Fibroblast of pulmonary artery (primary cell): Measurements from ENCODE around the gene SLC25A34.

Source experiments
- DNase-seq: peaks from one replicate; pipeline ENCODE4 v3.0.0-alpha.2; 2010; ENCODE audit warnings: low read depth
- H3K4me3 ChIP-seq: replicated peaks from 2 replicates; pipeline ENCODE4 v1.5.1; 2011; ENCODE audit warnings: low read depth, mild to moderate bottlenecking, control low read depth, low read length, moderate library complexity
- TF ChIP-seq, protein P1 (sequence below): IDR thresholded peaks from 2 replicates; pipeline ENCODE4 v1.5.1; 2011; ENCODE audit warnings: mild to moderate bottlenecking, control low read depth, low read length, inconsistent platforms; ENCODE audit errors: missing control alignments

Gene SLC25A34

DNA sequence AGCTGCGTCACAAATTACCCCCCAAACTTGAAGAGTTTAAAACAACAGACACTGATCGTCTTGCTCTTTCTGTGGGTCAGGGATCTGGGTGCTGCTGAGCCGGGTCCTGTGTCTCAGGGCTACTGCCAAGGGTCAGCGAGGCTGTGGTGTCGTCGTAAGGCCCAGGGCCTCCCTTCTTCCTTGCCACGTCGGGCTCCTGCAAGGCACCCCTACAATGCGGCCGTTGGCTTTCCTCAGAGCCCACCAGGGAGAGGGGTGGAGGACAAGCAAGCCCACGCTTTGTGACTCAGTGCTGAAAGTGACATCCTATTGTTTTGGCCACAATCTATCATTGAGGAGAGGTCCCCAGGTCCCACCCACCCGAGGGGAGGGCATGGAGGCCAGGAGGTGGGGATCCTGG is 14.9 kb downstream of the SLC25A34 start:
- TF ChIP-seq, protein P1, sequence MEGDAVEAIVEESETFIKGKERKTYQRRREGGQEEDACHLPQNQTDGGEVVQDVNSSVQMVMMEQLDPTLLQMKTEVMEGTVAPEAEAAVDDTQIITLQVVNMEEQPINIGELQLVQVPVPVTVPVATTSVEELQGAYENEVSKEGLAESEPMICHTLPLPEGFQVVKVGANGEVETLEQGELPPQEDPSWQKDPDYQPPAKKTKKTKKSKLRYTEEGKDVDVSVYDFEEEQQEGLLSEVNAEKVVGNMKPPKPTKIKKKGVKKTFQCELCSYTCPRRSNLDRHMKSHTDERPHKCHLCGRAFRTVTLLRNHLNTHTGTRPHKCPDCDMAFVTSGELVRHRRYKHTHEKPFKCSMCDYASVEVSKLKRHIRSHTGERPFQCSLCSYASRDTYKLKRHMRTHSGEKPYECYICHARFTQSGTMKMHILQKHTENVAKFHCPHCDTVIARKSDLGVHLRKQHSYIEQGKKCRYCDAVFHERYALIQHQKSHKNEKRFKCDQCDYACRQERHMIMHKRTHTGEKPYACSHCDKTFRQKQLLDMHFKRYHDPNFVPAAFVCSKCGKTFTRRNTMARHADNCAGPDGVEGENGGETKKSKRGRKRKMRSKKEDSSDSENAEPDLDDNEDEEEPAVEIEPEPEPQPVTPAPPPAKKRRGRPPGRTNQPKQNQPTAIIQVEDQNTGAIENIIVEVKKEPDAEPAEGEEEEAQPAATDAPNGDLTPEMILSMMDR, result no peak
- DNase-seq, result no peak
- no peak overlapping the region for H3K4me3 ChIP-seq

DNA sequence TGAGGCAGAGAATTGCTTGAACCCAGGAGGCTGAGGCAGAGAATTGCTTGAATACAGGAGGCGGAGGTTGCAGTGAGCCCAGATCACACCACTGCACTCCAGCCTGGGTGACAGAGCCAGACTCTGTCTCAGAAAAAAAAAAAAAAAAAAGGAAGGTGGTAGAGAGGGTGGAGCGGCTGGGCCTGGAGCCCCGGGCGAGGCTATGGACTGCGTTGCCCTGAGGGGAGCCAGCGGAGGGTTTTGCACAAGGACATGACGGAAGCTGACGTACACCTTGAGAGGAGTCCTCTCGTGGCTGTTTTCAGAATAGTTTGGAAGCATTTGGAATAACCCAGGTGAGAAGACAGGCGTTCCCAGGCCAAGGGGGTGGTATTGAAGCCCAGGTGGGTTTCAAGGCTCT is 15.7 kb downstream of the SLC25A34 start:
- DNase-seq, result no peak
- TF ChIP-seq, protein P1, result no peak
- no peak overlapping the region for H3K4me3 ChIP-seq

DNA sequence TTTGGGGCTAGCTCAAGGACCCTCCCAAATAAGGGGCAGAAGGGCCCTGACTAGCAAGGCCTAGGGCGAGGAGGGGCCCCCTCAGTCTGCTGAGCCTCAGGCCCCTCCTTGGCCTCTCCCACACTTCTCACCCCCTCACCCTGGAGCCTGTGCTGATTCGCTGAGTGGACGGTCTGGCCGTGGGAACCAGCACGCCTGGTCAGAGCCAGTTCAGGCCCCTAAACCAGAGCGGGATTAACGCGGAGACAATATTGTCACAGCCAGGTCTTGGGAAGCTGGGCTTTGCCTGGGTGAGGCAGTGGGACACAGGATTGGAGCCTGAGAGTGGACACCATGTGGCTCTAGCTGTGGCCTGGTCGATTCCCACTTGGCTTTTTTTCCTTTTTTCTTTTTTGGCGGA is 17.7 kb downstream of the SLC25A34 start:
- TF ChIP-seq, protein P1, result no peak
- DNase-seq, result no peak
- no peak overlapping the region for H3K4me3 ChIP-seq

DNA sequence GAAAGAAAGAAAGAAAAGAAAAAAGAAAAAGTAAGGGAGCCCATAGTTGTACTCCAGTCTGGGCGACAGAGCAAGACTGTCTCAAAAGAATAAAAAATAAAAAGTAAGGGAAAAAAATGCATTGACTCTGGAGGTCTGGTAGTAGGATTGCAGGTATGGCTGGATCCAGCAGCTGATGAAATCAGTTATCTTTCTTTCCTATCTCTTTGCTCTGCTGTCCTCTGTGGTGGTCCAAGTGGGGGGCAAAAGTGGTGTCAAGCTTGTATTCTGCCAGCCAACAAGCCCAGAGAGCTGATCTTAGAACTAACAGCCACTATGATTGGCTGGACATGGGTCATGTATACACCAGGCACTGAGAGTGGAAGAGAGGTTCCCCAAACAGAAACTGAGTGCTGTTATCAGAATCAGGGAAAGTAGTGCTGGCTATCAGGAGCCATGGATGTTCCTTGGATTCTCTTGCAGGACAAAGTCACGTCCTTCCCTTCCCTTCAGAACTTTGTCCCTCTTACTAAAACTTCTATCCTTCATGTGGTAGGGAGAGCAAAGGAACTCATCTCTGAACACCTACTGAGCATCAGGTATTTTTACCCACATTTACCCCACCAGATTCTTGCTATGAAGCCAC is 19.1 kb downstream of the SLC25A34 start:
- no peak overlapping the region for H3K4me3 ChIP-seq
- TF ChIP-seq, protein P1, result no peak
- no peak for DNase-seq

DNA sequence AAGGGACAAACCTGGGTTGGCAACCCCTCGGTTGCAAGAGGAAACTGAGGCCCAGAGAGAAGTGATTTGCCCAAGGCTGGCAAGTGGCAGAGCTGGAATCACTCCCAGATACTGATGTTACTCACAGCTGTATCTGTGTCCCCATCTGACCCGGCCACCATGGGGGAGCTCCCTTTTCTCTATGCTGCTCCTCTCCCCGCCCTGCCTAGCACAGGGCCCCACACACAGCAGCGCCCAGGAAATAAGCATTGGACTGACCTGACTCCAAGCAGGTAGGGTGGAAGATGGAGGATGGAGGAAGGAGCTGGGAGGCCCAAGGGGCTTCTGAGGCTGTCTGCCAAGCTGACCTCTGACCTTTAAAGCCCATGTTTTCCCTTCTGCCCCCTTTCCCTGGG is 19.6 kb downstream of the SLC25A34 start:
- no peak overlapping the region for H3K4me3 ChIP-seq
- no peak for DNase-seq
- TF ChIP-seq, protein P1, result no peak

DNA sequence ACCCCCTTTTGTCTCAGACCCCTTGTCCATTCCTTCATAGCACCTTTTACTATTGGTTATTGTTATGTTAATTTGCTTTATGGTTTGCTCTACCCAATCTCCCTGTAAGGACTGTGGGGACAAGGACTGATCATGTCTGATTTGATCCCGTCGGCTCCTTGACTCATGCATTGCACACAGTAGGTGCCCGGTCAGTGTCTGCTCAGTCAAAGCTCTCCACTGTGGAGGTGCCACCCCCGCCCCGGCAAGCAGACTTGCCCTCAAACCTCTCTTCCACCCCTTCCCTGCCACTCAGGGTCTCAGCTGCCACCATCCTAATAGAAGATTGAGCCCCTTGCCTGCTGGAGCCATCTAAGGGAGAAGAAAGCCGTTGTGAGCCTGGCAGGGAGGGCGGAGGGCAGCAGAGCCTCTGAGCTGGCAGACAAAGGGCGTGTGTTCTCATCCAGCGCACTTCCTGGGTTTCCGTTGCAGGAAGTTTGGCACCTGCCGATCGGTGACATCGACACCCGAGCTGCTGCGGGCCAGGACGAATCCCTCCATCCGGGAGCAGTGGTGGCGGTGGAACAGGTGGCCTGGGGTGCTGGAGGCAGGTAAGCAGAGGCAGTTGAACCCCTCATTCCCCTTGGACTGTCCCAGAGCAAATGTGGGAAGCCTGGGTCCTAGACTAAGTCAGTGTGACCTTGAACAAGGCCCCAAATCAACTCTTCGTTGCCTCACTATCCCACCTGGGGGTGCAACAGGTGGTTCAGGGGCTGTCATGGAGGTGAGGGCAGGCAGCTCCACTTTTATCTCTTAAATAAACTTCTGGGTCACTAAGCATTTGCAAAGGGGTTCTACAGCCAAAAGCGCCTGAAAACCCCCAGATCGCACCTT is 20.3 kb downstream of the SLC25A34 start:
- H3K4me3 ChIP-seq, result no peak overlapping the region

More for the DNA sequence above, 20.3 kb downstream of the SLC25A34 start:
- TF ChIP-seq, protein P1, result no peak
- DNase-seq, result no peak
